Measurements from ENCODE around the gene SEMA3F.

Gene SEMA3F

DNA sequence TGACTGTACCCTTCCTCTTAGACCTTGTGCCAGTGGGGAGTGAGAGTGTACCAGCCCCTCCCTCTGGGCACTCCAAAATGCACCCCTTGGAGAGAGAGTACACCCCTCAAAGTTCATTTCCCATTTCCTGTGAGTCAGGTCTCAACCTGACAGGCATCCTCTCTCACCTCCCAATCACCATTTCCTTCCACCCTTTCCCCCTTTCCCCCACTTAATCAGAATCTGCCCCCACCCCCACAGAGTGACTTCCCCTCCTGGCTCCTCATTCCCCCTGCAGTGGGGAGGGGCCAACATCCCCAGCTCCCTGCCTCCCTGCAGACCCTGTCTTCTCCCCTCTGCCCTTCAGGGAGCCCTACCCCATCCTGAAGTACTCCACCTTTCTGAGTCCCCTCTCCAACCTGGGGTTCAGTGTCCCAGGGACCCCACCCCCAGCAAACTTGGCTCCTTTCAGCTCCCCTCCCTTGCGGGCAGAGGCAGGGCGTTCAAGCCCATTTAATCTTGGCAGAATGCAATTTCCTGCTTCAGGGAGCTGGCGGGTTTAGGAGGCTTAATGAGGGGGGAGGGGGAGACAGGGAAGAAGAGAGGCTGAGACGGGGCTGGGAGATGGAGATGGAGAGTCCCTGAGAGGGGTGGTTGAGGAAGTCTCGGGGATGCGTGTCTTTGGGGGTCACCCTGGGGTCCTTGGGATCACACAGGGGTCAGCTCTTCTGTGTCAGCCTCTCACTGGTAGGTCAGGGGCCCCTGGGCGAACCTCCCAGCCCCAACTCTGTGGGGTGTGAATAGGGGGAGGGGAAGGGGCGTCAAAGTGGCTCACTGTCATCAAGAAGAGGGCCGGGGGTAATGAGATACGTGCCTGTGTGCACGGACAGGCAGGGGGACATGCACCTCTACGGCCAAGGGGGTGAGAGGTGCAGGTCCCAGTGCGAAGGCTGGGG, 16.6 kb upstream of the SEMA3F start:
- Mint-ChIP-seq H3K4me3 (no peak overlapping the region), H3K36me3 (no peaks in the 10 kb centered on the region), H3K4me1 (peaks cover 11% of the 10 kb centered on the region), H3K9me3 (no peaks in the 10 kb centered on the region), H3K27me3 (peaks cover 82% of the 10 kb centered on the region), H3K27ac (no peak overlapping the region)
- CTCF ChIA-PET: no interaction called here
- DNase-seq: no peak

DNA sequence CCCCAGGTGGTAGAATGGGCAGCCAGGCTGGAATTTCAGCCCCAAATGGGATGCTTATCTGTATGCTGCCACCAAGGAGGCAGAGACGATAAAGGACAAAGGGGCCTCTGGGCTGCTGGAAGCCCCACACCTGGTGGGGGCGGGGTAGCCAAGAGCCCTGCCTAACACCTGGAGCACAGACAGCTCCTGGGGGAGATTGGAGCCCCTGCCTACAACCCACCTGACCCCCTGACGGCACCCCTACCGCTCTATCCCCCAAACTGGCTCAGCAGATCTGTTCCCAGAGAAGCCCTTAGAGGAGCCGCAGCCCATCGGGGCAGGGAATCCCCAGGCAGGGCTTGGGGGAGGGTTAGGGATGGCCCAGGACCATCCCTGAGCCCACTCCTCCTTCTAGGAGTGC, 15.8 kb upstream of the SEMA3F start:
- CTCF ChIA-PET: no interaction called here
- Mint-ChIP-seq H3K27ac (no peak overlapping the region), H3K27me3 (peaks cover 74% of the 10 kb centered on the region)

DNA sequence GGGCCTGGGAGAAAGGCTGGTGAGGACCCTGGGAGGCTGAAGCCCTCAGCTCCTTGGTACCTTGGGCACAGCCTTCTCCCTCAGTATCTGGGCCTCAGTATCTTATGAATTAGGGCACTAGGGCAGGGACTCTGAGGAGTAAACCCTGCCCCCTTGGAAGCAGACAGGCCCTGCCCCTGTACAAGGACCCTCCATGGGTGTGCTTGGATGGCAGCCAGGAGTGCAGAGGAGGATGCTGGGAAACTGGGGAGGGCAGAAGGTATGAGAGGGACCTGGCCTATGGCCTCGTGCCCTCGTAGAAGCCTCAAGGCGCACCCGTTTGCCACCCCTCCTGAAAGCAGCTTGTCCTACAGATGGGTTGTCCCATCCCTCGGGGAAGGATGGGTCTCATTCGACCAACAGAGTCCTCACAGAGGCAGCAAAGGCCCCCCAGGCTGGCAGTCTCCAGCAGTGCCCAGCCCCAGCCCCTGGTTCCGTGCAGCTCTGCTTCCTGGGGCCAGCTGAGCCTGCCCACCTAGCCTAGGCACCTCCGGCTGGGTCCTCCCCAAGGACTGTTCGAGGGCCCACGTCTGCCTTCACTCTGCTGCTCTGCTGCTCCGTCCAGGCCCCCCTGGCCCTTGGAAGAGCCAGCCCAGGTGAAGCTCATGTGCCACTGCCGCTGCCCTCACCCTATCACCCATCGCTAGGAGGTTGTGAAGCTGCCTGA, 15.3 kb upstream of the SEMA3F start:
- peaks cover 69% of the 10 kb centered on the region for H3K27me3 Mint-ChIP-seq
- peaks cover 11% of the 10 kb centered on the region for H3K4me1 Mint-ChIP-seq
- no peaks in the 10 kb centered on the region for H3K9me3 Mint-ChIP-seq
- no peak for DNase-seq
- CTCF ChIA-PET: no interaction called here
- no peak overlapping the region for H3K27ac Mint-ChIP-seq
- H3K4me3 Mint-ChIP-seq: no peak overlapping the region
- no peaks in the 10 kb centered on the region for H3K36me3 Mint-ChIP-seq

More for the DNA sequence above, 15.8 kb upstream of the SEMA3F start:
- DNase-seq: no peak
- H3K9me3 Mint-ChIP-seq: no peaks in the 10 kb centered on the region
- peaks cover 11% of the 10 kb centered on the region for H3K4me1 Mint-ChIP-seq
- no peak overlapping the region for H3K4me3 Mint-ChIP-seq
- no peaks in the 10 kb centered on the region for H3K36me3 Mint-ChIP-seq

DNA sequence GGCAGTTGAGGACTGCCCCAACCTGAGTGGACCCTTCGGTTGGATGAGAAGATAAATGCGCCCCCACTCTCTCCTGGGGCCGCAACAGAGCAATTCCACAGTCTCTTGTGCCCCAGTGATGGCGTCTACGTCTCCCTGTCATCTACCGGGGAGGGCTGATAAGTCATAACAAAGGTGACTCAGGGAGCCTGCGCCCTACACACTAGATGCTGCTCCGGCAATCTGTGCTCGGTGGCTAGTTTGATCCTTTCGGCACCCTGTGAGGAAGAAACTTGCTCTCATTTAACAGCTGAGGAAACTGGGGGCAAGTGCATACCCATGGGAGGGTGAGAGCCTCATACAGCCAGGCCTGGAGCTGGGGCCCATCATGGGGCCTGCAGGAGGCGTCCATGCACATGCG, 14.1 kb upstream of the SEMA3F start:
- H3K4me1 Mint-ChIP-seq: peaks cover 11% of the 10 kb centered on the region
- peaks cover 65% of the 10 kb centered on the region for H3K27me3 Mint-ChIP-seq
- CTCF ChIA-PET: no interaction called here
- no peaks in the 10 kb centered on the region for H3K36me3 Mint-ChIP-seq
- H3K9me3 Mint-ChIP-seq: no peaks in the 10 kb centered on the region
- H3K4me3 Mint-ChIP-seq: no peak overlapping the region
- DNase-seq: no peak
- H3K27ac Mint-ChIP-seq: no peak overlapping the region

DNA sequence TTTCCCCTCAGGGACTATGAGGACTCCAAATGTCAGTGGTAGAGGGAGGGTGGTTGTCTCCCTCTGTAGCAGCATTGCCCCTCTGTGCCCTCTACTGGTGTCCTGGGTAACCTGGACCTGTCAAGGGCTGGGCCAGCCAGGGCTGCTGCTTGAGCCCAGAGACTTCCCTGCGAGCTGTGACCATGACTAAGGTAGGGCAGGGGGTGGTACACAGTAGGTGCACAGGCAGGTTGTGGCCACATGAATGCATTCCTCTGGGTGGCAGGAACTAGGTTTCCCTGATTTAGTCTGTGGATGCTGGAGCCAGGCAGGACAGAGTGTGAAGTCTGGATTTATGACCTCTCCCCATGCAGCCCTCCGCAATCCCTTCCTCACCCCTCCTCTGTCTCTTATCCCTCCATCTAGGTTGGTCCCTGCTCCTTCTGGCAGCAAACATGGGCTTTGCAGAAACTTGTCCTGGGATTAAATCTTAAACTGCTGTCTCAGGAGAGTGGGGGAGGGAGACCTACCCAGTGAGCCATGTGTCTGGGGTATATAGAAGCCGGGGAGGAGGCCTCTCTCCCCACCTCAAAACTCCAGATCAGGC, 8.7 kb upstream of the SEMA3F start:
- no peaks in the 10 kb centered on the region for H3K36me3 Mint-ChIP-seq
- no peak overlapping the region for H3K27ac Mint-ChIP-seq
- H3K9me3 Mint-ChIP-seq: no peaks in the 10 kb centered on the region
- no peak for DNase-seq
- CTCF ChIA-PET: no interaction called here
- H3K4me1 Mint-ChIP-seq: no peaks in the 10 kb centered on the region
- H3K27me3 Mint-ChIP-seq: peaks cover 54% of the 10 kb centered on the region
- H3K4me3 Mint-ChIP-seq: no peak overlapping the region

DNA sequence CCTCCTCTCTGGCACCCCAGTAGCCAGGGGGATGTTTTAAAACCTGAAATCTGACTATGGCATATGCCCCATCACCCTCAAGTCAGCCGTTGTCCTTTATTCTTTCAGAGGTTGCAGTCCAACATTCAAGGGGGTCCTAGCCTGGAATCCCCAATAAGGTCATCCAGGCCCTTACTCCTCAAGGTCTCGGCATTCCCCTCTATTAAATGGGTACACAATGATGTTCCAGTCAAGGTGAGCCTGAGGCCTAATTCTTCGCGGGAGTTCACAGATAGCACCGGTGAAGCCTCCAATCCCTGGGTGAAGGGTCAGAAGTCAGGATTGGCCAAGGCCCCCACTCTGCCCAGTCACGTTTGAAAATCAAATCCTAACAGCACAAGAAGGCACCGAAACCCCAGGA, 8.1 kb upstream of the SEMA3F start:
- CTCF ChIA-PET: no interaction called here
- no peak for DNase-seq
- H3K27ac Mint-ChIP-seq: no peak overlapping the region
- no peaks in the 10 kb centered on the region for H3K9me3 Mint-ChIP-seq
- no peak overlapping the region for H3K4me3 Mint-ChIP-seq
- H3K36me3 Mint-ChIP-seq: no peaks in the 10 kb centered on the region
- no peaks in the 10 kb centered on the region for H3K4me1 Mint-ChIP-seq
- peaks cover 54% of the 10 kb centered on the region for H3K27me3 Mint-ChIP-seq

DNA sequence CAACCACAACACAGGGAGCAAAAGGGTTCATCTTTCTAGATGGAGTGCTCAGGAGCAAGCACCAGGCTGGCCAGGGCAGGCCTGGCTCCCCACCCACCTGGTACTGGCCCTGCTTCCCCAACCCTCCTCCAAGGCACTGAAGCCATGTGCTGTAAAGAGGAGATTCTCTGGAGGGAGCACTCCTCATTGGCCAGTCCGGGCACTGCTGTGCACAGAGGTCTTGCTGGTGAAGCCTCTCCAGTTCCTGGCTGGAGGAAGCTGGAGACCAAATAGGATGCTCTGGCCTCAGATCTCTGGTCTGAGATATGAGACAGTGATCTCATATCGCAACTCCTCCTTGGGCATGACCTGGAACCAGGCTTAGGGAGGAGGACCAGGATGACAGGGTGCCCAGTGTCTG, 7.7 kb upstream of the SEMA3F start:
- Mint-ChIP-seq H3K36me3 (no peaks in the 10 kb centered on the region), H3K27me3 (peaks cover 53% of the 10 kb centered on the region)

DNA sequence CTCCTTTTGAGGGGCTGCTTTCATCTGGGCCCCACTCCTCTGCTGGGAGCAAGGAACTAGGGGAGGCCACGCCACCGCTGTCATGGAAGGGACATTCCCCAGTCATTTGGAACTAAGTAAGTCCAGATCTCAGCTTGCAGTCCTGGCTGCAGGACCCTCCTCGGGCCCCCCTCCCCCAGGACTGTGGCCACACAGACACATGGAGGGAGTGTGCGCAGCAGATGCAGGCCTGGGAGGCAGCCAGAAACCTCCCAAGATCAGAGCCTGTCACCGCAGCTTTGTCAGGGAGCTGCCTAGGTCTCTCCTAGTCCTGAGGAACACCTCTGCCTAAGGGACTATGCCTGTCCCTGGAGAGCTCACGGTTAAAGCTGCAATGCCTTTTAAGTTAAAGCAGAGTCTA, 7.3 kb upstream of the SEMA3F start:
- no peak overlapping the region for H3K4me3 Mint-ChIP-seq
- H3K36me3 Mint-ChIP-seq: no peaks in the 10 kb centered on the region
- no peak overlapping the region for H3K27ac Mint-ChIP-seq
- H3K4me1 Mint-ChIP-seq: no peaks in the 10 kb centered on the region
- no peak for DNase-seq
- H3K9me3 Mint-ChIP-seq: no peaks in the 10 kb centered on the region
- H3K27me3 Mint-ChIP-seq: peaks cover 49% of the 10 kb centered on the region
- CTCF ChIA-PET: no interaction called here

More for the DNA sequence above, 7.7 kb upstream of the SEMA3F start:
- no peaks in the 10 kb centered on the region for H3K4me1 Mint-ChIP-seq
- no peaks in the 10 kb centered on the region for H3K9me3 Mint-ChIP-seq
- CTCF ChIA-PET: no interaction called here
- no peak overlapping the region for H3K27ac Mint-ChIP-seq
- no peak overlapping the region for H3K4me3 Mint-ChIP-seq
- DNase-seq: no peak

DNA sequence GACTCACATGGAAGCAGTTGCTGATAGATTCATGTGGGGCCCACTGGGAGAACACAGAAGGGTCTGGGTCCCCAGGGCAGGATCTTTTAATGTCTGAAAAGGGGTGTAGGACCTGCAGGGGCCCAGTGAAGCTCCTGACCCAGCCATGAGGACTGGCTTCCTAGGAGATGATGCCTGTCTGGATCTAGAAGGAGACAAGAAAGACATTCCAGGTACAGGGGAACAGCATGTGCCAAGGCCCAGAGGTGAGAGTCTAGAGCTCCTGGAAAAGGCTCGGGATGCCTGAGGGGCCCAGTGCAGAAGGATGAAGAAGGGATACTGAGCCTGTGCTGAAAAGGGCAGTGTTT, 4.7 kb upstream of the SEMA3F start:
- Mint-ChIP-seq H3K27me3 (peaks cover 66% of the 10 kb centered on the region), H3K4me3 (no peak overlapping the region), H3K4me1 (peaks cover 4% of the 10 kb centered on the region), H3K9me3 (no peaks in the 10 kb centered on the region), H3K36me3 (no peaks in the 10 kb centered on the region), H3K27ac (no peak overlapping the region)
- DNase-seq: no peak
- CTCF ChIA-PET: no interaction called here

DNA sequence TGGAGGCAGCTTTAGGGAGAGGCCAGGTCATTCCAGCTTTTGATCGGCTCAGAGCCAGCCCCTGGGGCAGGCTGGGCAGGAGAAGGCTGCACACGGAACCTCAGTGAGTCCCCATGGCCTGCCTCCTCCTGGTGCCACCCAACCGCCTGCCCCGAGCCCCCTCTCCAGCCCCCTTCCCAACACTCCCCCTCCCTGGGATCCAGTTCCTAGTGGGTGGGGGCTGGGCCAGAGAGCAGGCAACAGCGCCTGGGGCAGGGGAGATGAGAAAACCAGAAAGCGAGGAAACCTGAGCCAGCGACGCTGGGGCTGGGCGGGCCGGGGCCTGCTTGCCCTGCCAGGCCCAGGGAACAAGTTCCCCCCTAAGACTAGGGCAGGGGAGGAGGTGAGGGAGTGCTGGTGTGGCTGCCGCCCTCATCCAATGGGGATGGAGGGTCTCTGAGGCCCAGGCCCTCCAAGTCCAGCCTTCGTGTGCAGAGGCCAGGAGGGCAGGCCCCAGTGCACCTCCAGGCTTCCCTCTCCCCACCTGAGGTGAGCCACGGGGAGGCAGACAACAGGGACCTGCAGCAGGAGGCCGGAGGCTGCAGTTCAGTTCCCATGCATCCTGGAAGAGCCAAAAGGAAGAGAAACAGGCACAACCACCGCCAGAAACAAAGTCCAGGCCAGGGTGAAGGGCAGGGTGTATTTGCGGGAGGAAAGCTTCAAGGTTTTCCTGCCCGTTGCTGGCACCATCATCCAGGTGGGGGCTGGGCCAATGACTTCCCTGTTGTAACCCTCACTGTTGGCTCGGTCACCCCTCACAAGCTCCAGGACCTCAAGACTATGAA, 4.0 kb upstream of the SEMA3F start:
- peaks cover 7% of the 10 kb centered on the region for H3K4me1 Mint-ChIP-seq
- H3K9me3 Mint-ChIP-seq: no peaks in the 10 kb centered on the region
- no peaks in the 10 kb centered on the region for H3K36me3 Mint-ChIP-seq
- H3K27ac Mint-ChIP-seq: no peak overlapping the region
- no peak for DNase-seq
- CTCF ChIA-PET: no interaction called here
- H3K27me3 Mint-ChIP-seq: peaks cover 71% of the 10 kb centered on the region
- no peak overlapping the region for H3K4me3 Mint-ChIP-seq

DNA sequence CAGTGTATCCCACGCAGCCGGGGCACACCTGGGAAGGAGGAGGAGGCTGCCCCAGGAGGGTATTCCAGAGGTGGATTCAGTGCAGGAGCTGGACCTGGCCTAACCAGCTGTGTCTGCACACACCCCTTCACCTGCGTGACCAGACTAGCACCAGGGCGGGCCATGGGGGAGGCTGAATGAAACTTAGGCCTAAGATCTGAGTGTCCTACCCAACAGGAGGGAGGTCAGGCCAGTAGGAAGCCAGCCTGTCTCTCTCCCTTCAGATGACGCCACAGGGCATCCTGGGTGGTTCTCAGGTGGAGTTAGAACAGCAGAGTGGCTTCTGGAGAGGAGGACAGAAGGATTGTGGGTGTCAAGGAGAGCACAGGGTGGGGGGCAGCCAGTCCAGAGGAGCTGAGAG, 3.4 kb upstream of the SEMA3F start:
- no peaks in the 10 kb centered on the region for H3K36me3 Mint-ChIP-seq
- CTCF ChIA-PET: no interaction called here
- peaks cover 71% of the 10 kb centered on the region for H3K27me3 Mint-ChIP-seq
- no peaks in the 10 kb centered on the region for H3K9me3 Mint-ChIP-seq
- H3K27ac Mint-ChIP-seq: no peak overlapping the region
- no peak for DNase-seq
- peaks cover 7% of the 10 kb centered on the region for H3K4me1 Mint-ChIP-seq
- no peak overlapping the region for H3K4me3 Mint-ChIP-seq

DNA sequence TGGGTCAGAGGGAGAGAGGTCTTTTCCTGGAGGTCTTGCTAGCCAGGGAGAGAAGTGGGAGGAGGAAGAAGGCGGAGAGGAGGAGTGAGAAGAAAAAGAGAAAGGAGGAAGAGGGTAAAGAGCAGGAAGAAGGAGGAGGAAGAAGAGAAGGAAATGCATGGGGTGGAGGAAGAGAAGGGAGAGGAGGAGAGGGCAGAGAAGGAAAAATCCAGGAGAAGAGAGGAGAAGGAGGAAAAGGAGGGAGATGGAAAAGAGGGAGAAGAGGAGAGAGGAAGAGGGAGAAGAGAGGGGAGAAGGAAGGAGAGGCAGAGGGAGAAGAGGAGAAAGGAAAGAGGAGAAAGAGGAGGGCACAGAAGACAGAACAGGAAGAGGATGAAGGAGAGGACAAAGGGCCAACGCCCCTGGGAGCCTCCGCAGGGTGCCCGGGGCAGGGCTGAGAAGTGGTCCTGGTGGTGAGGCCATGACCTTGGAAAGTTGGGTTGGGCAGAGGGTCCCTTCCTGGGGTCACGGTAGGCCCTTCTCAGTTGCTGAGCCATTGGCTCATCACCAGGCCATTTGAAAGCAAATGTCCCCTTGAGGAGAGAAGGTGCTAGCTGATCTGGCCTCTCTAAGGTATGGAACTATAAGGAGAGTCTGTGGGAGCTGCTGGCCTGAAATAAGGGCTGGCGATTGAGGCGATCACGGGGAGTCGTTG, 1.2 kb upstream of the SEMA3F start:
- H3K9me3 Mint-ChIP-seq: no peaks in the 10 kb centered on the region
- H3K4me3 Mint-ChIP-seq: peak overlapping the region; percentile 66
- H3K36me3 Mint-ChIP-seq: no peaks in the 10 kb centered on the region
- H3K4me1 Mint-ChIP-seq: peaks cover 7% of the 10 kb centered on the region
- H3K27ac Mint-ChIP-seq: no peak overlapping the region
- no peak for DNase-seq
- CTCF ChIA-PET: interaction anchor here (1.8 kb wide), 1 partner anchor 33 kb away, joined by 6 read pairs; no protein-coding TSS in a partner anchor
- H3K27me3 Mint-ChIP-seq: peaks cover 78% of the 10 kb centered on the region

DNA sequence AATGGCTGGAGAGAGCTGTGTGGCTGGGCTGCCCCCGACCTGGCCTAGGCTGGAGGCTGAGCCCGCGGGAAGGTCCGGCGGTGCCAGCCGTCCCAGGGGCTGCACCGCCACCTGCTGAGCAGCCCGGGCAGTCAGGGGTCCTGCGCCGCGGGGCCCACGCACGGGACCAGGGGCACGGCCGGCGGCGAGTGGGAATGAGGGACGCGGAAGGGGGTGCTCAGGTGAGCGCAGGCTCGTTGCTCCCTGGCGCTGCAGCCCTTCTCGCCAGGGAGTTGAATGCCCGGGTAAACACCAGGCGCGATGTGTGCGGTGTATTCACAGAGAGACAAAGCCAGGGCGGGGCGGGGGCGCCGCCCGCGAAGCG, 666 bp upstream of the SEMA3F start:
- DNase-seq: no peak
- Mint-ChIP-seq H3K36me3 (no peaks in the 10 kb centered on the region), H3K9me3 (no peaks in the 10 kb centered on the region), H3K27me3 (peaks cover 81% of the 10 kb centered on the region), H3K4me1 (peaks cover 7% of the 10 kb centered on the region), H3K4me3 (peak overlapping the region; percentile 66), H3K27ac (no peak overlapping the region)
- CTCF ChIA-PET: interaction anchor here (1.8 kb wide), 1 partner anchor 34 kb away, joined by 6 read pairs; no protein-coding TSS in a partner anchor

DNA sequence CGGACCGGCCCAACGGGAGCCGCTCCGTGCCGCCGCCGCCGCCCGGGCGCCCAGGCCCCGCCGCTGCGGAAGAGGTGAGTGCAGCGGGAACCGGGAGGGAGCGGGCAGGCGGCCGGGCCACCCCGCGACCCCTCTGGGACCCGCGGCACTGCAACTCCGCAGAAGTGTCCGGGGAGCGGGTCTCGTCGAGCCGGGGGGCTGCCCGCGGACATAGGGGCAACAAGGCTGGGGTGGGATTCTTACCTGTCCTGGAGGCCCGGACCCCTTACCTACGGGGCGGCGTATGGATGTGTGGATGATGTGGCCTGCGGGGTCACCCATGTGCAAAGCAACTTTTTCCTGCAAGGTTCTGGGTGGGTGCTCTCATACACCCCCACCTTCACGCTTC, 361 bp downstream of the SEMA3F start:
- no peak overlapping the region for H3K27ac Mint-ChIP-seq
- H3K4me3 Mint-ChIP-seq: peak overlapping the region; percentile 68
- peaks cover 85% of the 10 kb centered on the region for H3K27me3 Mint-ChIP-seq
- CTCF ChIA-PET: no interaction called here
- H3K9me3 Mint-ChIP-seq: no peaks in the 10 kb centered on the region
- no peak for DNase-seq
- no peaks in the 10 kb centered on the region for H3K36me3 Mint-ChIP-seq
- H3K4me1 Mint-ChIP-seq: peaks cover 7% of the 10 kb centered on the region
